Measurements from ENCODE around the gene VHLL.

The VHLL gene

GRCh38 chr1:156291226-156292061 lies 7.7 kb downstream of the VHLL start:
- H3K4me3 ChIP-seq (ENCODE audit: low read depth, low read length): no peak overlapping the region
- TF ChIP-seq CTCF (IDR thresholded peaks at IDR 0.05; ENCODE audit: low read depth, low read length, missing control alignments): no peak
- DNase-seq (ENCODE audit: low read depth): no peak

GRCh38 chr1:156289857-156290256 lies 9.2 kb downstream of the VHLL start:
- DNase-seq (ENCODE audit: low read depth): no peak
- no peak overlapping the region for H3K4me3 ChIP-seq (ENCODE audit: low read depth, low read length)
- TF ChIP-seq CTCF (IDR thresholded peaks at IDR 0.05; ENCODE audit: low read depth, low read length, missing control alignments): no peak

- DNase-seq (ENCODE audit: low read depth): no peak
- no peak overlapping the region for H3K4me3 ChIP-seq (ENCODE audit: low read depth, low read length)
- no peak for TF ChIP-seq CTCF (IDR thresholded peaks at IDR 0.05; ENCODE audit: low read depth, low read length, missing control alignments)
These were observed 13.0 kb downstream of the VHLL start for GRCh38 chr1:156286061-156286460.

GRCh38 chr1:156285437-156285836 lies 13.7 kb downstream of the VHLL start:
- no peak for TF ChIP-seq CTCF (IDR thresholded peaks at IDR 0.05; ENCODE audit: low read depth, low read length, missing control alignments)
- H3K4me3 ChIP-seq (ENCODE audit: low read depth, low read length): no peak overlapping the region
- no peak for DNase-seq (ENCODE audit: low read depth)

- no peak for TF ChIP-seq CTCF (IDR thresholded peaks at IDR 0.05; ENCODE audit: low read depth, low read length, missing control alignments)
- DNase-seq (ENCODE audit: low read depth): no peak
- H3K4me3 ChIP-seq (ENCODE audit: low read depth, low read length): no peak overlapping the region
These were observed 14.3 kb downstream of the VHLL start for GRCh38 chr1:156284757-156285156.

GRCh38 chr1:156284112-156284511 lies 15.0 kb downstream of the VHLL start, which contains the start of gene TMEM79:
TMEM79 (plus strand) TSS chr1:156284325; CDS start chr1:156285227, 902 bp downstream.
- TF ChIP-seq CTCF (IDR thresholded peaks at IDR 0.05; ENCODE audit: low read depth, low read length, missing control alignments): no peak
- peak within 1 kb of the TSS; percentile 97 for H3K4me3 ChIP-seq (ENCODE audit: low read depth, low read length)
- no peak for DNase-seq (ENCODE audit: low read depth)

GRCh38 chr1:156283521-156283920 lies 15.6 kb downstream of the VHLL start:
- H3K4me3 ChIP-seq (ENCODE audit: low read depth, low read length): peak overlapping the region; percentile 97
- no peak for TF ChIP-seq CTCF (IDR thresholded peaks at IDR 0.05; ENCODE audit: low read depth, low read length, missing control alignments)
- no peak for DNase-seq (ENCODE audit: low read depth)
